ENCODE results near the gene AMY2A.
"Not testable (repeated sequence)": the region's sequence is repeated elsewhere in the genome, so short reads cannot be mapped to it uniquely, and the experiment has no call there.

AMY2A gene

GRCh38 chr1:103643908-103644307 is 26.7 kb downstream of the AMY2A start:
- not testable (repeated sequence) for H3K9ac ChIP-seq (ENCODE audit: low read depth, low read length); H3K4me3 ChIP-seq (ENCODE audit: low read depth, low read length); H3K9me3 ChIP-seq (ENCODE audit: control insufficient read depth, insufficient read depth, low read length); H3K27ac ChIP-seq (ENCODE audit: low read depth, low read length); H3K4me1 ChIP-seq (ENCODE audit: control insufficient read depth, insufficient read depth, low read length); H3K27me3 ChIP-seq (ENCODE audit: control insufficient read depth, insufficient read depth, low read length); H3K36me3 ChIP-seq (ENCODE audit: control insufficient read depth, insufficient read depth, low read length)

- H3K4me3 ChIP-seq (ENCODE audit: low read depth, low read length) = not testable (repeated sequence)
Observed at GRCh38 chr1:103650305-103650704, 33.1 kb downstream of the AMY2A start.

GRCh38 chr1:103650889-103651288 is 33.7 kb downstream of the AMY2A start:
- not testable (repeated sequence) for H3K4me3 ChIP-seq (ENCODE audit: low read depth, low read length); H3K36me3 ChIP-seq (ENCODE audit: control insufficient read depth, insufficient read depth, low read length); H3K27ac ChIP-seq (ENCODE audit: low read depth, low read length); H3K27me3 ChIP-seq (ENCODE audit: control insufficient read depth, insufficient read depth, low read length); H3K9ac ChIP-seq (ENCODE audit: low read depth, low read length); H3K9me3 ChIP-seq (ENCODE audit: control insufficient read depth, insufficient read depth, low read length); H3K4me1 ChIP-seq (ENCODE audit: control insufficient read depth, insufficient read depth, low read length)

More at GRCh38 chr1:103650305-103650704, 33.1 kb downstream of the AMY2A start:
- H3K36me3 ChIP-seq (ENCODE audit: control insufficient read depth, insufficient read depth, low read length); H3K4me1 ChIP-seq (ENCODE audit: control insufficient read depth, insufficient read depth, low read length); H3K27me3 ChIP-seq (ENCODE audit: control insufficient read depth, insufficient read depth, low read length); H3K9ac ChIP-seq (ENCODE audit: low read depth, low read length); H3K27ac ChIP-seq (ENCODE audit: low read depth, low read length); H3K9me3 ChIP-seq (ENCODE audit: control insufficient read depth, insufficient read depth, low read length): not testable (repeated sequence)

GRCh38 chr1:103654133-103654532 is 36.9 kb downstream of the AMY2A start:
- not testable (repeated sequence) for H3K4me1 ChIP-seq (ENCODE audit: control insufficient read depth, insufficient read depth, low read length); H3K27me3 ChIP-seq (ENCODE audit: control insufficient read depth, insufficient read depth, low read length); H3K9ac ChIP-seq (ENCODE audit: low read depth, low read length); H3K9me3 ChIP-seq (ENCODE audit: control insufficient read depth, insufficient read depth, low read length); H3K36me3 ChIP-seq (ENCODE audit: control insufficient read depth, insufficient read depth, low read length); H3K4me3 ChIP-seq (ENCODE audit: low read depth, low read length); H3K27ac ChIP-seq (ENCODE audit: low read depth, low read length)

- H3K9me3 ChIP-seq (ENCODE audit: control insufficient read depth, insufficient read depth, low read length); H3K36me3 ChIP-seq (ENCODE audit: control insufficient read depth, insufficient read depth, low read length); H3K4me1 ChIP-seq (ENCODE audit: control insufficient read depth, insufficient read depth, low read length); H3K27ac ChIP-seq (ENCODE audit: low read depth, low read length); H3K4me3 ChIP-seq (ENCODE audit: low read depth, low read length); H3K9ac ChIP-seq (ENCODE audit: low read depth, low read length); H3K27me3 ChIP-seq (ENCODE audit: control insufficient read depth, insufficient read depth, low read length): not testable (repeated sequence)
Observed at GRCh38 chr1:103655460-103655859, 38.2 kb downstream of the AMY2A start, which contains the start of gene AMY1A. Gene AMY1A, plus strand, starts transcription at chr1:103655760. Its CDS starts 571 bp downstream, at chr1:103656331.

All from HUES48 (cell line).